H7 (cell line): ENCODE results near the gene TMEM198. TPM values are rescaled to one million over a fixed set of nuclear protein-coding genes. Genes with fewer than 3 reads are reported as not detected.

ENCODE experiments used
- DNase-seq: peaks from one replicate; pipeline ENCODE4 v3.0.0; 2012
- H3K27me3 ChIP-seq: 2 replicates; pipeline ENCODE4 v1.6.0; 2011; ENCODE audit warnings: mild to moderate bottlenecking, low read length; ENCODE audit not compliant: control insufficient read depth, insufficient read depth
- H3K36me3 ChIP-seq: replicated peaks from 2 replicates; pipeline ENCODE4 v1.5.1; 2011; ENCODE audit warnings: low read length; ENCODE audit not compliant: control insufficient read depth, insufficient read depth
- H3K4me3 ChIP-seq: 2 replicates; pipeline ENCODE4 v1.5.1; 2011; ENCODE audit warnings: low read depth, mild to moderate bottlenecking, control low read depth, low read length, moderate library complexity; ENCODE audit not compliant: insufficient read depth
- total RNA-seq: library from RNA; depleted of rRNA; stranded (reverse); fragments of >200 nt; shearing (Covaris generic); gene quantifications from 2 replicates; pipeline ENCODE4 v1.2.3, GENCODE V29; 2014; rRNA removed

TMEM198 gene
- total RNA-seq, result 2.9 and 4.2 TPM in 2 replicates

GRCh38 chr2:219543596-219544358 is at the start of gene TMEM198, which contains the start of gene CHPF:
TSS of gene TMEM198 (plus strand) at chr2:219544028. CDS start at chr2:219544728, 700 bp downstream.
TSS of gene CHPF (minus strand) at chr2:219543809. CDS start at chr2:219543538, 271 bp downstream.
- H3K27me3 ChIP-seq, result peaks cover 10% of the 10 kb centered on the region; the same call in 1 of the 2 replicates
- H3K36me3 ChIP-seq, result peaks cover 10% of the 10 kb centered on the region
- H3K4me3 ChIP-seq, result peak within 1 kb of the TSS; percentile 85
- peak; percentile 100 for DNase-seq

GRCh38 chr2:219494952-219495530 is 48.8 kb upstream of the TMEM198 start:
- no peak for DNase-seq
- H3K27me3 ChIP-seq, result peaks cover 28% of the 10 kb centered on the region
- H3K36me3 ChIP-seq, result no peaks in the 10 kb centered on the region
- no peak overlapping the region for H3K4me3 ChIP-seq

GRCh38 chr2:219495531-219496122 is 48.2 kb upstream of the TMEM198 start:
- peaks cover 28% of the 10 kb centered on the region for H3K27me3 ChIP-seq
- no peak overlapping the region for H3K4me3 ChIP-seq
- peak; percentile 96 for DNase-seq
- no peaks in the 10 kb centered on the region for H3K36me3 ChIP-seq

GRCh38 chr2:219496247-219496824 is 47.5 kb upstream of the TMEM198 start:
- no peaks in the 10 kb centered on the region for H3K36me3 ChIP-seq
- H3K27me3 ChIP-seq, result peaks cover 28% of the 10 kb centered on the region
- no peak for DNase-seq
- no peak overlapping the region; the same call in 1 of the 2 replicates for H3K4me3 ChIP-seq

- no peak for DNase-seq
- Histone ChIP-seq H3K4me3 (peak overlapping the region; percentile 77; the same call in 1 of the 2 replicates), H3K27me3 (peaks cover 28% of the 10 kb centered on the region), H3K36me3 (no peaks in the 10 kb centered on the region)
Observed at GRCh38 chr2:219496825-219497494, 46.9 kb upstream of the TMEM198 start.

GRCh38 chr2:219497495-219498279 is 46.1 kb upstream of the TMEM198 start:
- Histone ChIP-seq H3K27me3 (peaks cover 28% of the 10 kb centered on the region), H3K4me3 (peak overlapping the region; percentile 77), H3K36me3 (no peaks in the 10 kb centered on the region)
- DNase-seq, result peak; percentile 93

- H3K27me3 ChIP-seq, result peaks cover 28% of the 10 kb centered on the region
- DNase-seq, result peak; percentile 98
- peaks cover 2% of the 10 kb centered on the region; the same call in 1 of the 2 replicates for H3K36me3 ChIP-seq
- peak within 1 kb of the TSS; percentile 77 for H3K4me3 ChIP-seq
Observed at GRCh38 chr2:219498280-219499057, 45.4 kb upstream of the TMEM198 start, which contains the start of gene GMPPA. TSS of gene GMPPA (plus strand) at chr2:219498891. CDS start at chr2:219499976, 1,085 bp downstream.

- H3K27me3 ChIP-seq, result peaks cover 28% of the 10 kb centered on the region
- peak overlapping the region; percentile 45 for H3K4me3 ChIP-seq
- H3K36me3 ChIP-seq, result peaks cover 4% of the 10 kb centered on the region
- DNase-seq, result no peak
Observed at GRCh38 chr2:219499058-219499307, 44.8 kb upstream of the TMEM198 start.

GRCh38 chr2:219499555-219499954 is 44.3 kb upstream of the TMEM198 start:
- no peak for DNase-seq
- no peak overlapping the region for H3K4me3 ChIP-seq
- peaks cover 10% of the 10 kb centered on the region for H3K36me3 ChIP-seq
- H3K27me3 ChIP-seq, result peaks cover 26% of the 10 kb centered on the region

- peaks cover 11% of the 10 kb centered on the region for H3K36me3 ChIP-seq
- H3K4me3 ChIP-seq, result no peak overlapping the region
- DNase-seq, result peak; percentile 69
- H3K27me3 ChIP-seq, result peaks cover 24% of the 10 kb centered on the region
Observed at GRCh38 chr2:219500135-219500534, 43.7 kb upstream of the TMEM198 start.

GRCh38 chr2:219501849-219502248 is 42.0 kb upstream of the TMEM198 start:
- no peak for DNase-seq
- Histone ChIP-seq H3K36me3 (peaks cover 12% of the 10 kb centered on the region), H3K27me3 (peaks cover 10% of the 10 kb centered on the region), H3K4me3 (no peak overlapping the region)

GRCh38 chr2:219502618-219503017 is 41.2 kb upstream of the TMEM198 start:
- Histone ChIP-seq H3K36me3 (peaks cover 12% of the 10 kb centered on the region), H3K27me3 (peaks cover 3% of the 10 kb centered on the region; the same call in 1 of the 2 replicates), H3K4me3 (no peak overlapping the region)
- no peak for DNase-seq

- no peaks in the 10 kb centered on the region; the same call in 1 of the 2 replicates for H3K27me3 ChIP-seq
- peaks cover 12% of the 10 kb centered on the region for H3K36me3 ChIP-seq
- no peak overlapping the region for H3K4me3 ChIP-seq
- DNase-seq, result no peak
Observed at GRCh38 chr2:219505585-219505984, 38.2 kb upstream of the TMEM198 start.
